Measurements from ENCODE around the gene NRP2.

- TF ChIP-seq, protein P1, sequence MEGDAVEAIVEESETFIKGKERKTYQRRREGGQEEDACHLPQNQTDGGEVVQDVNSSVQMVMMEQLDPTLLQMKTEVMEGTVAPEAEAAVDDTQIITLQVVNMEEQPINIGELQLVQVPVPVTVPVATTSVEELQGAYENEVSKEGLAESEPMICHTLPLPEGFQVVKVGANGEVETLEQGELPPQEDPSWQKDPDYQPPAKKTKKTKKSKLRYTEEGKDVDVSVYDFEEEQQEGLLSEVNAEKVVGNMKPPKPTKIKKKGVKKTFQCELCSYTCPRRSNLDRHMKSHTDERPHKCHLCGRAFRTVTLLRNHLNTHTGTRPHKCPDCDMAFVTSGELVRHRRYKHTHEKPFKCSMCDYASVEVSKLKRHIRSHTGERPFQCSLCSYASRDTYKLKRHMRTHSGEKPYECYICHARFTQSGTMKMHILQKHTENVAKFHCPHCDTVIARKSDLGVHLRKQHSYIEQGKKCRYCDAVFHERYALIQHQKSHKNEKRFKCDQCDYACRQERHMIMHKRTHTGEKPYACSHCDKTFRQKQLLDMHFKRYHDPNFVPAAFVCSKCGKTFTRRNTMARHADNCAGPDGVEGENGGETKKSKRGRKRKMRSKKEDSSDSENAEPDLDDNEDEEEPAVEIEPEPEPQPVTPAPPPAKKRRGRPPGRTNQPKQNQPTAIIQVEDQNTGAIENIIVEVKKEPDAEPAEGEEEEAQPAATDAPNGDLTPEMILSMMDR (IDR thresholded peaks at IDR 0.05; ENCODE audit: low read depth, low read length, missing input control), result no peak
- TF ChIP-seq YY1 (IDR thresholded peaks at IDR 0.05), result no peak
- TF ChIP-seq, protein P2, sequence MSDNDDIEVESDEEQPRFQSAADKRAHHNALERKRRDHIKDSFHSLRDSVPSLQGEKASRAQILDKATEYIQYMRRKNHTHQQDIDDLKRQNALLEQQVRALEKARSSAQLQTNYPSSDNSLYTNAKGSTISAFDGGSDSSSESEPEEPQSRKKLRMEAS (IDR thresholded peaks at IDR 0.05), result no peak
- TF ChIP-seq, protein P3, sequence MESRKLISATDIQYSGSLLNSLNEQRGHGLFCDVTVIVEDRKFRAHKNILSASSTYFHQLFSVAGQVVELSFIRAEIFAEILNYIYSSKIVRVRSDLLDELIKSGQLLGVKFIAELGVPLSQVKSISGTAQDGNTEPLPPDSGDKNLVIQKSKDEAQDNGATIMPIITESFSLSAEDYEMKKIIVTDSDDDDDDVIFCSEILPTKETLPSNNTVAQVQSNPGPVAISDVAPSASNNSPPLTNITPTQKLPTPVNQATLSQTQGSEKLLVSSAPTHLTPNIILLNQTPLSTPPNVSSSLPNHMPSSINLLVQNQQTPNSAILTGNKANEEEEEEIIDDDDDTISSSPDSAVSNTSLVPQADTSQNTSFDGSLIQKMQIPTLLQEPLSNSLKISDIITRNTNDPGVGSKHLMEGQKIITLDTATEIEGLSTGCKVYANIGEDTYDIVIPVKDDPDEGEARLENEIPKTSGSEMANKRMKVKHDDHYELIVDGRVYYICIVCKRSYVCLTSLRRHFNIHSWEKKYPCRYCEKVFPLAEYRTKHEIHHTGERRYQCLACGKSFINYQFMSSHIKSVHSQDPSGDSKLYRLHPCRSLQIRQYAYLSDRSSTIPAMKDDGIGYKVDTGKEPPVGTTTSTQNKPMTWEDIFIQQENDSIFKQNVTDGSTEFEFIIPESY (IDR thresholded peaks at IDR 0.05), result no peak
- no peak for TF ChIP-seq EGR1 (IDR thresholded peaks at IDR 0.05; ENCODE audit: low read depth in 2 of 2)
- TF ChIP-seq, protein P4, sequence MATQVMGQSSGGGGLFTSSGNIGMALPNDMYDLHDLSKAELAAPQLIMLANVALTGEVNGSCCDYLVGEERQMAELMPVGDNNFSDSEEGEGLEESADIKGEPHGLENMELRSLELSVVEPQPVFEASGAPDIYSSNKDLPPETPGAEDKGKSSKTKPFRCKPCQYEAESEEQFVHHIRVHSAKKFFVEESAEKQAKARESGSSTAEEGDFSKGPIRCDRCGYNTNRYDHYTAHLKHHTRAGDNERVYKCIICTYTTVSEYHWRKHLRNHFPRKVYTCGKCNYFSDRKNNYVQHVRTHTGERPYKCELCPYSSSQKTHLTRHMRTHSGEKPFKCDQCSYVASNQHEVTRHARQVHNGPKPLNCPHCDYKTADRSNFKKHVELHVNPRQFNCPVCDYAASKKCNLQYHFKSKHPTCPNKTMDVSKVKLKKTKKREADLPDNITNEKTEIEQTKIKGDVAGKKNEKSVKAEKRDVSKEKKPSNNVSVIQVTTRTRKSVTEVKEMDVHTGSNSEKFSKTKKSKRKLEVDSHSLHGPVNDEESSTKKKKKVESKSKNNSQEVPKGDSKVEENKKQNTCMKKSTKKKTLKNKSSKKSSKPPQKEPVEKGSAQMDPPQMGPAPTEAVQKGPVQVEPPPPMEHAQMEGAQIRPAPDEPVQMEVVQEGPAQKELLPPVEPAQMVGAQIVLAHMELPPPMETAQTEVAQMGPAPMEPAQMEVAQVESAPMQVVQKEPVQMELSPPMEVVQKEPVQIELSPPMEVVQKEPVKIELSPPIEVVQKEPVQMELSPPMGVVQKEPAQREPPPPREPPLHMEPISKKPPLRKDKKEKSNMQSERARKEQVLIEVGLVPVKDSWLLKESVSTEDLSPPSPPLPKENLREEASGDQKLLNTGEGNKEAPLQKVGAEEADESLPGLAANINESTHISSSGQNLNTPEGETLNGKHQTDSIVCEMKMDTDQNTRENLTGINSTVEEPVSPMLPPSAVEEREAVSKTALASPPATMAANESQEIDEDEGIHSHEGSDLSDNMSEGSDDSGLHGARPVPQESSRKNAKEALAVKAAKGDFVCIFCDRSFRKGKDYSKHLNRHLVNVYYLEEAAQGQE (IDR thresholded peaks at IDR 0.05), result no peak
- no peak for TF ChIP-seq JUND (IDR thresholded peaks at IDR 0.05)
Observed at GRCh38 chr2:205758500-205758899, 76.2 kb downstream of the NRP2 start.
